ENCODE data around the gene SPATS1.

The SPATS1 gene

GRCh38 chr6:44387346-44388134 lies 45.1 kb downstream of the SPATS1 start, which contains the start of gene CDC5L:
CDC5L (plus strand) TSS chr6:44387706; CDS start chr6:44387824, 118 bp downstream.
- peak; percentile 88 for DNase-seq (ENCODE audit: extremely low read depth, insufficient read length)
- Histone ChIP-seq H3K27me3 (replicated peaks; ENCODE audit: control insufficient read depth, insufficient read depth, low read length) (no peaks in the 10 kb centered on the region; the same call in 1 of the 2 replicates), H3K36me3 (ENCODE audit: control insufficient read depth, insufficient read depth, low read length) (peaks cover 5% of the 10 kb centered on the region), H3K4me3 (replicated peaks; ENCODE audit: low read depth, low read length) (peak within 1 kb of the TSS; percentile 85)
- TF ChIP-seq CTCF (IDR thresholded peaks at IDR 0.05; ENCODE audit: insufficient read depth, low read length, poor library complexity, severe bottlenecking), result no peak

GRCh38 chr6:44388135-44388487 lies 45.7 kb downstream of the SPATS1 start:
- TF ChIP-seq CTCF (IDR thresholded peaks at IDR 0.05; ENCODE audit: insufficient read depth, low read length, poor library complexity, severe bottlenecking), result no peak
- H3K4me3 ChIP-seq (replicated peaks; ENCODE audit: low read depth, low read length), result peak overlapping the region; percentile 85
- peaks cover 6% of the 10 kb centered on the region for H3K36me3 ChIP-seq (ENCODE audit: control insufficient read depth, insufficient read depth, low read length)
- H3K27me3 ChIP-seq (replicated peaks; ENCODE audit: control insufficient read depth, insufficient read depth, low read length), result no peaks in the 10 kb centered on the region; the same call in 1 of the 2 replicates
- DNase-seq (ENCODE audit: extremely low read depth, insufficient read length), result no peak

- peak overlapping the region; percentile 85 for H3K4me3 ChIP-seq (replicated peaks; ENCODE audit: low read depth, low read length)
These were observed 46.4 kb downstream of the SPATS1 start for GRCh38 chr6:44388887-44389286.

GRCh38 chr6:44390158-44390683 lies 47.8 kb downstream of the SPATS1 start:
- DNase-seq (ENCODE audit: extremely low read depth, insufficient read length), result no peak
- H3K27me3 ChIP-seq (replicated peaks; ENCODE audit: control insufficient read depth, insufficient read depth, low read length), result no peaks in the 10 kb centered on the region
- peaks cover 12% of the 10 kb centered on the region for H3K36me3 ChIP-seq (ENCODE audit: control insufficient read depth, insufficient read depth, low read length)
- no peak for TF ChIP-seq CTCF (IDR thresholded peaks at IDR 0.05; ENCODE audit: insufficient read depth, low read length, poor library complexity, severe bottlenecking)
- no peak overlapping the region for H3K4me3 ChIP-seq (replicated peaks; ENCODE audit: low read depth, low read length)

More at GRCh38 chr6:44388887-44389286, 46.4 kb downstream of the SPATS1 start:
- no peak for DNase-seq (ENCODE audit: extremely low read depth, insufficient read length)
- Histone ChIP-seq H3K27me3 (replicated peaks; ENCODE audit: control insufficient read depth, insufficient read depth, low read length) (no peaks in the 10 kb centered on the region; the same call in 1 of the 2 replicates), H3K36me3 (ENCODE audit: control insufficient read depth, insufficient read depth, low read length) (peaks cover 8% of the 10 kb centered on the region)
- no peak for TF ChIP-seq CTCF (IDR thresholded peaks at IDR 0.05; ENCODE audit: insufficient read depth, low read length, poor library complexity, severe bottlenecking)

Measured in GM06990 (cell line).